Pancreas (tissue), 10 donors: ENCODE measurements around the gene NOL9. TPM values are rescaled to one million over a fixed set of nuclear protein-coding genes. Genes with fewer than 3 reads are reported as not detected.

Experiments
- ATAC-seq, 4 donors: fragments of 200-7000 bp; cut with Tn5 transposase; one replicate each; pipeline versions ENCODE4 v1.8.0 to v1.9.1; 2020; ENCODE audit warnings: mild to moderate bottlenecking in 4 of 4, moderate library complexity in 4 of 4
- DNase-seq, 6 donors: peaks; one replicate each; pipeline ENCODE4 v3.0.0-alpha.2; 2020
- FAIRE-seq: peaks from 2 replicates; lab custom pipeline; 2012; peaks lifted over from hg19 to GRCh38; lab: Jason Lieb, UNC
- H3K27ac ChIP-seq, 4 donors: fragments of 200-600 bp; sonication (generic); 1 replicate in 3 of 4; 2 replicates in 1 of 4; pipeline versions ENCODE4 v1.5.0 to v1.8.0; 2020
- H3K27me3 ChIP-seq, 4 donors: fragments of 200-600 bp; one replicate each; pipeline ENCODE4 v1.8.0; 2021
- H3K36me3 ChIP-seq, 3 donors: fragments of 200-600 bp; sonication (generic) in 1 of 3; one replicate each; pipeline versions ENCODE4 v1.5.0 to v1.8.0; 2020 to 2021
- H3K4me1 ChIP-seq, 3 donors: fragments of 200-600 bp; one replicate each; pipeline ENCODE4 v1.8.0; 2021
- H3K4me3 ChIP-seq, 4 donors: fragments of 200-600 bp; sonication (generic) in 2 of 4; one replicate each; pipeline versions ENCODE4 v1.5.0 to v1.8.0; 2020 to 2021
- H3K9me3 ChIP-seq, 4 donors: fragments of 200-600 bp; one replicate each; pipeline ENCODE4 v1.8.0; 2021
- CTCF ChIP-seq, 4 donors: fragments of 200-600 bp; sonication (generic) in 3 of 4; IDR thresholded peaks; one replicate each; pipeline versions ENCODE4 v1.5.0 to v1.8.0; 2021; ENCODE audit warnings: antibody characterized with exemption in 4 of 4
- WGBS, 2 donors: extraction: QIAGEN DNeasy Blood & Tissue Kit; methylation state at CpG; one replicate each; pipeline ENCODE4 v1.1.7; 2013; 5-methylcytosine and 5-hydroxymethylcytosine counted together
- intact Hi-C, 3 donors: fragments of 100-400 bp; cut with DNase I; formaldehyde crosslinking; loops; one replicate each; pipeline versions ENCODE4 v1.11.1 to v1.14.2; 2022
- polyA plus RNA-seq, 2 donors: library from polyadenylated mRNA; stranded (reverse); fragments of 200-250 nt; gene quantifications; one replicate each; pipeline ENCODE4 v1.2.3, GENCODE V29; 2013
- total RNA-seq, 6 donors: library from RNA; stranded (reverse); fragmentation: NEBNext Ultra II Directional in 4 of 6; extraction: Animal tissue kit (Norgen Biotek cat#: 25700) in 4 of 6; gene quantifications; one replicate each; pipeline versions ENCODE4 v1.2.1 to v1.2.4, GENCODE V29; 2021 to 2023
- donor health status: healthy with polysubstance abuse.
- donor health status: DM: no; HTN: no; CAD: no; lungs with moderate emphysema.
- donor health status: DM: no; HTN: no; CAD: no.
- donor health status: control.
- donor health status: control.
- donor health status: Bipolar disorder and iron deficiency.
- donor health status: DM: yes; HTN: yes; CAD: no.
- donor health status: DM: no; HTN: no; CAD: no.
- donor health status: DM: no; HTN: no; CAD: no.
- donor health status: DM: yes; HTN: yes; CAD: no.

NOL9 gene
- total and polyA plus RNA-seq, 8 donors, result 7.5 to 15.1 (median 11.4) TPM

DNA sequence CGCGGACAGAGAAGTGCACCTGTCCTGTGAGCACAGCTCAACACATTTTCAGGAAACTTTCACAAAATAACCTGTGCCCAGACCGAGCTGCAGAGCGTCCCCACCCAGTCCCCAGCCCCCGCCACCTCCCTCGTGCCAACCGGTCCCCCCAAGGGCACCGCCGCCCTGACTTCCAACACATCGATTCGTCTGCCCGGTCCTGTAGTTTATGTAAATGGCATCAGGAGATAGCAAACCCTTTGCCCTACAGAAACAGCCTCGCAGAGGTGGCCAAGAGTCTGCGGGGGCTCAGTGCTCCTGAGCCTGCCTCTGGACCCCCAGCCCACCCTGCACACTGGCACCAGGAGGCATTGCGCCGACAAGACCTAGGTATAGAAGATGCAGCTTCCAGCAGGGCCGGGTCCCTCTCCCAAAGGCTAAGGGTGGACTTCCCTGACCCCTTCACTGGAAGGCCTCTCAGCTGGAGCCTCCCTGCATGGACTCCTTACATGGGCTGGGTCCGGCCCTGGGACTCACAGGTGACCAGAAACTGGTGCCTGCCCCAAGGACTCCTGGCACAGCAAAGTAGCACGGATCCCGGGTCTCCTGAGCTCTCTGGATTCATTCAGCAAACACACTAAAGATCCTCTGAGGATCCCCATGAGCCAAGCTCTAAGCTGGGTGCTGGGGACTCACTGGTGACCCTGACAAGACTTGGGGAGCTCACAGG is 56.3 kb downstream of the NOL9 start:
- DNase-seq (peak in 2 of 6 donors; percentile 51 to 57), FAIRE-seq (no peak), ATAC-seq (no peak)
- WGBS, 2 donors, result 26 to 29% methylated on average over 20 of the region's 20 CpGs
- intact Hi-C loops, result no loop called here
- TF ChIP-seq CTCF (IDR thresholded peaks at IDR 0.05), result no peak
- Histone ChIP-seq H3K27ac (no peak overlapping the region), H3K36me3 (no peaks in the 10 kb centered on the region), H3K4me3 (peak overlapping the region; percentile 33 to 67 (median 56)), H3K4me1 (no peaks in the 10 kb centered on the region), H3K9me3 (no peaks in the 10 kb centered on the region), H3K27me3 (no peaks in the 10 kb centered on the region)

DNA sequence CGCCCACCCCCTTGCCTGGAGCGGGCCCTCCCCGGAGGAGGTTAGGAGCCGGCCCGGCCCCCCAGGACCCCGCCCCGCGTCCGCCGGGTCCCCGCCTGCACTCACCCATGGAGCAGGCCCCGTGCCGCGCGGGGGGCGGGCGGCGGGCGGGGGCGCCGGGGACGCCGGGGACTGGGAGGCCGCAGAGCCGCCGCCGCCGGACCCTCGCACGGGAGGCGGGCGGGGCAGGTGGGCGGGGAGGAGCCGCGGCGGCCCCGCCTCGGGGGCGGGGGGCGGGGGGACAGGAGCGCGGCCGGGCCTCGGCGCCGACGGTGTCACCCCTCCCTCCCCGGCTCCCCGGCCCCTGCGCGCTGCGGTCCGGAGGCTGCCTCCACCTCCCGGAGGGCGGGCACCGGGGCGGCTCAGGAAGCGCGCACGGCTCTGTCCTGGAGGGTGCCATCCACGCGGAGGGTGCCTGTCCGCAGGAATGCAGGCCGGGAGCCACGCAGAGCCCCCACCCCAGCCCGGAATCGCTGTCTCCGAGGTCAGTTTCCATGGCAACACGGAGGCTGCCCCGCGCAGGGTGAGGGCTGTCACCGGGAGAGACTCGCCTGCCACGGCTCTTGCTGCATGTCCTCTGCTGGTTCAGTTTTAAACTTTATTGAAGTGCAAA is 57.0 kb downstream of the NOL9 start:
- intact Hi-C loops, result no loop called here
- Histone ChIP-seq H3K9me3 (no peaks in the 10 kb centered on the region), H3K27me3 (no peaks in the 10 kb centered on the region), H3K27ac (no peak overlapping the region), H3K36me3 (no peaks in the 10 kb centered on the region), H3K4me1 (no peaks in the 10 kb centered on the region), H3K4me3 (peak overlapping the region; percentile 33 to 67 (median 56))
- 1 to 2% methylated on average over 26 to 74 of the region's 74 CpGs for WGBS, 2 donors
- TF ChIP-seq CTCF (IDR thresholded peaks at IDR 0.05), result no peak
- FAIRE-seq (no peak), DNase-seq (peak; percentile 38 to 85 (median 58)), ATAC-seq (peak; percentile 71 to 86 (median 76))

DNA sequence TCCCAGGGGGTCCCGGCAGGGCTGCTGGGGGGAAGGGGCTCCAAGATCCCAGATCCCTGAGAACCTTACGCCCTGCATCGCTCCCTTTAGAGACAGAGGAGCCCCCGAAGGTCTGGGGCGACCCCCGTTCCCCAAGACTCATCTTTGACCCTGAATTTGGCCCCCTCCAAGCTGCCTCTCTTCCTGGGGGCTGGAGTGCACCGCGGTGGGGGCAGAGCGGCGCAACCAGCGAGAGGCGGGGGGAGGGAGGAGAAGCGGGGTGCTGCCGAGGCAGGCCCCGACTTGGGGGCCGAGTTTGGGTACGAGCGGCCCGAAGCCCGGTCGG is 57.5 kb downstream of the NOL9 start:
- Histone ChIP-seq H3K36me3 (no peaks in the 10 kb centered on the region), H3K9me3 (no peaks in the 10 kb centered on the region), H3K4me3 (peak overlapping the region in 3 of 4 donors; percentile 52 to 67 (median 60)), H3K27ac (no peak overlapping the region), H3K27me3 (no peaks in the 10 kb centered on the region), H3K4me1 (no peaks in the 10 kb centered on the region)
- intact Hi-C loops, result no loop called here
- WGBS, 2 donors, result 6 to 11% methylated on average over 4 to 21 of the region's 21 CpGs
- no peak for TF ChIP-seq CTCF (IDR thresholded peaks at IDR 0.05)
- DNase-seq, result no peak
- no peak for ATAC-seq
- FAIRE-seq, result no peak

- no peak for TF ChIP-seq CTCF (IDR thresholded peaks at IDR 0.05)
- FAIRE-seq (no peak), DNase-seq (peak in 1 of 6 donors; percentile 68), ATAC-seq (no peak)
- intact Hi-C loops, result no loop called here
- no peaks in the 10 kb centered on the region for H3K27me3 ChIP-seq
- H3K27ac ChIP-seq, result no peak overlapping the region
- 53 to 57% methylated on average over 12 to 13 of the region's 13 CpGs for WGBS, 2 donors
- H3K9me3 ChIP-seq, result no peaks in the 10 kb centered on the region
- H3K4me3 ChIP-seq, result peak overlapping the region in 1 of 4 donors; percentile 67
- H3K4me1 ChIP-seq, result no peaks in the 10 kb centered on the region
- H3K36me3 ChIP-seq, result no peaks in the 10 kb centered on the region
These were observed 58.0 kb downstream of the NOL9 start for GRCh38 chr1:6496365-6496721.
